ENCODE data around the gene LRRC74B.
"Not testable (repeated sequence)": the region's sequence is repeated elsewhere in the genome, so short reads cannot be mapped to it uniquely, and the experiment has no call there.

The LRRC74B gene

DNA sequence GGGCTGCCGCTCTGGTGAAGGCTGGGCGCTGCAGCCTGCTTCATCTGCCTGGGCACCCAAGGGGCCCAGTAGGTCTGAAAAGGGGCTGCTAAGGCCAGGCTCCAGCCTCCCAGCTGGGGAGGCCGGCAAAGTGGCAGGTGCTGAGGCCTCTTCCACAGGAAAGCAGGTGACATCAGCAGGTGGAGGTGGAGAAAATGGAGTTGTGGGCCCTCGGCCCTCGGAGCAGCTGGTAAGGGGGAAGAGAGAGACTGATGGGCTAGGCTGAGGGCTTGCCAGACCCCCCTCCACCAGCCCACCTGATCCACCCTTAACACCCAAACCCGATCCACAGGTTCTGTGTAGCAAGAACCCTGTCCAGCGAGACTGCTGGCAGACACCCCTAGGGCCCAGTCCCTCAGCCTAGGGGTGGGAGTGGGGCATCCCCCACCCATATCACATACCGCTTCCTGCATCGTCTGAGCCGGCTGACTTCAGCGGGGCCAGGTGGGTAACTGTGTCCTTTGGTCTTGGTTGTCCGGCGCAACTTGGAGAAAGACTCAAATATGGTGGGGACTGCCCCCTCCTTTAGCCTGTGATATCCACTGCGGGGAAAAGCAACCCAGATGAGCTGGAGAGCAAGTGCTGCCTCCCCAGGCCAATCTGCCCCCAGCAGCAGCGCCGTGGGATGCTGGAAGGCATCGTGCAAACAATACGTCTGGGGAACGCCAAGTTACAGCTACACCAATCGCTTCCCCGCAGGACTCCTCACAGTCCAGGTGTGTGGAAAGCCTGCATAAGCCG is 45.3 kb upstream of the LRRC74B start:
- peak overlapping the region; percentile 96 for H3K27ac ChIP-seq
- TF ChIP-seq, protein P1, sequence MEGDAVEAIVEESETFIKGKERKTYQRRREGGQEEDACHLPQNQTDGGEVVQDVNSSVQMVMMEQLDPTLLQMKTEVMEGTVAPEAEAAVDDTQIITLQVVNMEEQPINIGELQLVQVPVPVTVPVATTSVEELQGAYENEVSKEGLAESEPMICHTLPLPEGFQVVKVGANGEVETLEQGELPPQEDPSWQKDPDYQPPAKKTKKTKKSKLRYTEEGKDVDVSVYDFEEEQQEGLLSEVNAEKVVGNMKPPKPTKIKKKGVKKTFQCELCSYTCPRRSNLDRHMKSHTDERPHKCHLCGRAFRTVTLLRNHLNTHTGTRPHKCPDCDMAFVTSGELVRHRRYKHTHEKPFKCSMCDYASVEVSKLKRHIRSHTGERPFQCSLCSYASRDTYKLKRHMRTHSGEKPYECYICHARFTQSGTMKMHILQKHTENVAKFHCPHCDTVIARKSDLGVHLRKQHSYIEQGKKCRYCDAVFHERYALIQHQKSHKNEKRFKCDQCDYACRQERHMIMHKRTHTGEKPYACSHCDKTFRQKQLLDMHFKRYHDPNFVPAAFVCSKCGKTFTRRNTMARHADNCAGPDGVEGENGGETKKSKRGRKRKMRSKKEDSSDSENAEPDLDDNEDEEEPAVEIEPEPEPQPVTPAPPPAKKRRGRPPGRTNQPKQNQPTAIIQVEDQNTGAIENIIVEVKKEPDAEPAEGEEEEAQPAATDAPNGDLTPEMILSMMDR (conservative IDR thresholded peaks at IDR 0.05), result no peak
- no peak for TF ChIP-seq ZFX (IDR thresholded peaks at IDR 0.05)

DNA sequence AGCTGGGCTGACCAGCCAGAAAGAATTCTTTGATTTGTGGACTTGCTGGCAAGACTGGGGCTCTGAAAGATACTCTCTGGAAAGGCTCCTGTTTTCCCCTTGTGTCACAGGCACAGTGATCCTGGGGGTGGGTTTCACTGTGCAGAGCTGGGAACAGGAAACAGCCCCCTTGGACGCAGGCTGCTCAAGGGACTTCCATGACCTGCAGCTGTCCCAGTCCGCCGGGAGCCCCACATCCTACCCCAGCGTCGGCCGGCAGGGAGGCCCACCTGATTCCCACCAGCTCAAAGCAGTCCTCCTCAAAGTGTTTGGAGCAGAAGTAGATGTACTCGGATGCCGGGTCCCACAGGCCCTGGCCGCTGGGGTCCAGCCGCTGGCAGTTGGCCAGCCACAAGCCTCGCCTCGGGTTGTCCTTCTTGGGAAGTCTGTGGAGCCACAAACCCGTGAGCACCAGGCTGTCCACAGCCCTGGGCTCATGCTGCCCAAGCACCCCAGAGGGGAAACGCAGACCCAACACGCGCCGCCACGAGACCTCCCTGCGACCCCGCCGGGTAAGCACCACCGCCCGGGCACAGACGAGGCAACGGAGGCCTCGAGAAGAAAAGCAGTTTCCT is 44.7 kb upstream of the LRRC74B start:
- H3K27ac ChIP-seq, result peak overlapping the region; percentile 96
- TF ChIP-seq, protein P1 (conservative IDR thresholded peaks at IDR 0.05), result no peak
- peak; percentile 60; the same call in 1 of the 2 replicates for TF ChIP-seq ZFX (IDR thresholded peaks at IDR 0.05)

DNA sequence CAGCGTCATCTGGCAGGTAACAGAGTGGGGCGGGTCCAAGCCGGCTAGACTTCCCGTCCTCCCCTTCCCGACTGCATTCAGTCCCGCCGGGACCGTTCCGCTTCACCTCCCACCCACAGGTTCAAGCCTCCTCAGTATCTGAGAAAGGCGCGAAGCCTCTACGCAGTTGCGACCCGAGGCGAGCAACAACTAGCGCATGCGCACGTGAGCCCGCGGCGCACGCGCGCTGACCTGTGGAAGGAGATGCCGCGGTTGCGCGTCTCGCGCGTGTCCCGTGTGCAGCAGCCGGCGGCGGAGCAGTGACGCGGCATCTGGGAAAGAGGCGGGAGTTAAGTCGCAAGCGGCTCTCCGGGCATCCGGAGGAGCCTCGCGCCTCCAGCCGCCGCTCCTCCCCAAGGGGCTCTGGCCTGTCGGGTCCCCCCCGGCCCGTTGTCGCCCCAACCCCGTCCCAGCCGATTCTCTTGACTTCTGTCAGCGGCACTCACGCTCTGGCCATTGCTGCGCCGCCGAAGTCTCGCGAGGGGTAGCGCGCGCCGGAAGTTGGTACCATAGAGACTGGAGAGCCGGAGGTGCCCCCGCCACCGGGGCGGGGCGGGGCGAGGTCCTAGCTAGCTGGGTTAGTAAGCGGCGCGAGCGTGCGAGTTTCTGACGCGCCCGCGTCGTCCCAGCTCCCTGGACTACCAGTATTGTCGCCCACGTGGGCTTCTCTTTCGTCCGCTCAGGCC is 44.0 kb upstream of the LRRC74B start, which contains the start of gene THAP7:
Gene THAP7 (minus strand): TSS at position 518 of the 725 bp plus-strand sequence. CDS start 207 bp downstream, at position 311.
- peak within 1 kb of the TSS; percentile 96 for H3K27ac ChIP-seq
- no peak for TF ChIP-seq ZFX (IDR thresholded peaks at IDR 0.05)
- TF ChIP-seq, protein P1 (conservative IDR thresholded peaks at IDR 0.05), result no peak

DNA sequence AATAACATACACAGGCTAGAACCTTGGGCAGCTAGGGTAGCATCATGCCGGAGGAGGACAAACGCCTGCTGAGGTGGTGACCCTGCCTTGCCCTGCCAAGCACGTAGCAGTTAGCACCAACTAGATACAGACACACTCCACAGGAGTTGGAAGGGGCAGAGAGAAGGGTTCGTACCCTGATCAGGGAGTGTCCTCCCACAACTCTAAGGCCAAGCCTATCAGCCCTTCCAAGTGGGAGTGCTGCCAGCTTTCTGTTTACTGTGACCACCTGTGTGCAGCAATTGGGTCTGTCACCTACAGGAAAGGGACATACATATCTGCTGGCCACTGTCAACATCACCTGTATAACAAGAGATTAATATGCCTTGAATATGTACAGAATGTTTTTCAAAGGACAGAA is 42.0 kb upstream of the LRRC74B start:
- TF ChIP-seq ZFX (IDR thresholded peaks at IDR 0.05), result no peak
- TF ChIP-seq, protein P1 (conservative IDR thresholded peaks at IDR 0.05), result no peak
- no peak overlapping the region for H3K27ac ChIP-seq

DNA sequence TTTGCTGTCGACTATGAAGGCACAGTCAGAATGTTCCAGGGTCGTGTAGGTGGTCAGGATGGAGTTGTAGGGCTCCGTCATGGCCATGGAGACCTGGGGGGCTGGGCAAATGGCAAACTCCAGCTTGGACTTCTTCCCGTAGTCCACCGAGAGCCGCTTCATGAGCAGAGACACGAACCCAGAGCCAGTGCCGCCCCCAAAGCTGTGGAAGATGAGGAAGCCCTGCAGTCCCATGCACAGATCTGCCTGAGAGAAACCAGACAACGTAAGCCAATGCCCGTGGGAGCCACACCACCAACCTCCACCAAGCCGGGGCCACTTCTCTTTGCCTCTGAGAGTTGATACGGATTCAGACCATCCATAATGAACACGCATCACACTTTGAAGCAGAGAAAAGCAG is 36.5 kb upstream of the LRRC74B start:
- not testable (repeated sequence) for H3K27ac ChIP-seq

DNA sequence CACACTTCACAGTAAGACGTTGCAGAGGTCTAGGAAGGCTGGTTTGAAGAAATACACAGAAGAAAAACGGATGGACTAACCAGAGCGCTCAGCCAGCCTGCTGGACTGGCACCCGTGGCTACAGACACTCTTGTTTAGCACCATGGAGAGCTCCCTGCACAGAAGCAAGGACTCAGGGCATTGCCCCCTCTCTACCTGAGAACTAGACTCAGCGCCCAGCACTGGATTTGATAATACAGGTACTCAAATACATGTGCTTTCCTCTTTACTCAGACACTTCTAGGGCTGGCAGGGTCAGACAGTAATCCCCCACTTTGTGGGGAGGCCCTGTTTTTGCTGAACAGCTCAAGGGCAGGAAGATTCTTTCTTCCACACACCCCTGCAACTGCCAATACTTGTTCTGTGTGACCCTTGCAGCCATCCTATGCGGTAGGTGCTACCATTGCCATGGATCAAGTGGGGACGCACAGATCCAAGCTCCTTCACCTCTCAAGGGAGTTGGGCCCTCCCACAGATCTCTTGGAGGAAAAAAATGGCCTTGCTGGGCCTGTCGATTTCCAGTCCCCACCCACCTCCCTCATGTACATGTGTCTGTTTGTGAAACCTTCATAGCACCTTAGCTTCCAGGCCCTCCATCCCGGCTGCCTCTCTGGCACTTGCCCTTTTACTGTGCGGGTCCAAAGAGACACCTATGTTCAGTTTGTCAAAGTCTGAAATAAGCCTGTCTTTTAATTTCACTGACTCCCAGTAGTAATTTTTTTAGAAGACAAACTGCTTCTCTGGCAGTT is 35.9 kb upstream of the LRRC74B start:
- no peak for TF ChIP-seq ZFX (IDR thresholded peaks at IDR 0.05)
- TF ChIP-seq, protein P1 (conservative IDR thresholded peaks at IDR 0.05), result no peak
- H3K27ac ChIP-seq, result no peak overlapping the region

DNA sequence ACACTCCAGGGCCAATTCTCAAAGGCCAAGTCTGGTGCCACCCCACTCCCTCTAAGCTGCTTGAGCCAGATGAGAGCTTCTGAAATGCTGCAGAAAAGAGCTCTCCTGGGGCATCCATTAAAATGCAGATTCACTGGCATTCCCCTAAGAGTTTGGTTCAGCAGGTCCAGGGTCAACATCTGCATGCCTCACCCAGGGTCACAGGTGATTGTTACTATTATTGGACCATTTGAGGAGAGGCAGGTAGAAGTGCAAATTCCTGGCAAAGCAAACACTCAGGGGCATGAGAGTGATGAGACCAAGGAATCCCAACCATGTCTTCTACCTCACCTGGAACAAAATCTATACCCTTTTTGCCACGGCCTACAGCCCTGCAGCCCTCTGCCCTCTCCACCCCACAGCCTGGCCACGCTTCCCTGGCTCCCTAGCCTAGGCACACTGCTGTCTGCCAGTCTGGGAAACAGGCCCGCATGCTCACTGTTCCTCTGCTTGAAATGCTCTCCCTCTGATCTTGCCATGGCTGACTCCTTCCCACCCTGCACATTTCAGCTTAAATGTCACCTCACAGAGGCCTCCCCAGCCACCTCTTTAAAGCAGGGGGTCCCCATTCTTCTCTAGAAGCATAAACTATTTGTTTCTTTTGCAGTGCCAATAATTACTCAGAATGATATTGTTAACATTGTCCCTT is 35.2 kb upstream of the LRRC74B start:
- TF ChIP-seq, protein P1 (conservative IDR thresholded peaks at IDR 0.05), result no peak
- TF ChIP-seq ZFX (IDR thresholded peaks at IDR 0.05), result no peak
- no peak overlapping the region for H3K27ac ChIP-seq
